Measurements from ENCODE around the gene PLCG1.

Gene PLCG1

DNA sequence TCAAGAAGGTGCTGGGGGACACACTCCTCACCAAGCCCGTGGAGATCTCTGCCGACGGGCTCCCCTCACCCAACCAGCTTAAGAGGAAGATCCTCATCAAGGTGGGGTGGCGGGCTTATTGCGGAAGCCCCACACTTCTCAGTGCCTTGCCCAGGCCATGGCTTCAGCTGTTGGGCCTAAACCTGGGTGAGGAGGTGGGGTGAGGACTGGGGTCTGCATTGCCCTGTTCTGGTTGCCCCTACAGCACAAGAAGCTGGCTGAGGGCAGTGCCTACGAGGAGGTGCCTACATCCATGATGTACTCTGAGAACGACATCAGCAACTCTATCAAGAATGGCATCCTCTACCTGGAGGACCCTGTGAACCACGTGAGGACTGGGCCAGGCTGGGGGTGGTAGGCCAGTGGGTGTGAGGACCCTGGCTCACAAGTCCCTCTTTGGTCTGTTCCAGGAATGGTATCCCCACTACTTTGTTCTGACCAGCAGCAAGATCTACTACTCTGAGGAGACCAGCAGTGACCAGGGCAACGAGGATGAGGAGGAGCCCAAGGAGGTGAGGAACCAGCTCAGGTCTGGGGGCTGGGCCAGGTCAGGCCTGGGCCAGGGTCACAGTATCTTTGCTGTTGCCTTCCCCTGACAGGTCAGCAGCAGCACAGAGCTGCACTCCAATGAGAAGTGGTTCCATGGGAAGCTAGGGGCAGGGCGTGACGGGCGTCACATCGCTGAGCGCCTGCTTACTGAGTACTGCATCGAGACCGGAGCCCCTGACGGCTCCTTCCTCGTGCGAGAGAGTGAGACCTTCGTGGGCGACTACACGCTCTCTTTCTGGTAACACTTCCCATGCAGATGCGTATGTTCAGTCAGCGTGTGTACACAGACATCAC is 27.9 kb downstream of the PLCG1 start:
- in situ Hi-C loops (cut with MboI; ENCODE audit: low sequenced_read_pairs): no loop called here

DNA sequence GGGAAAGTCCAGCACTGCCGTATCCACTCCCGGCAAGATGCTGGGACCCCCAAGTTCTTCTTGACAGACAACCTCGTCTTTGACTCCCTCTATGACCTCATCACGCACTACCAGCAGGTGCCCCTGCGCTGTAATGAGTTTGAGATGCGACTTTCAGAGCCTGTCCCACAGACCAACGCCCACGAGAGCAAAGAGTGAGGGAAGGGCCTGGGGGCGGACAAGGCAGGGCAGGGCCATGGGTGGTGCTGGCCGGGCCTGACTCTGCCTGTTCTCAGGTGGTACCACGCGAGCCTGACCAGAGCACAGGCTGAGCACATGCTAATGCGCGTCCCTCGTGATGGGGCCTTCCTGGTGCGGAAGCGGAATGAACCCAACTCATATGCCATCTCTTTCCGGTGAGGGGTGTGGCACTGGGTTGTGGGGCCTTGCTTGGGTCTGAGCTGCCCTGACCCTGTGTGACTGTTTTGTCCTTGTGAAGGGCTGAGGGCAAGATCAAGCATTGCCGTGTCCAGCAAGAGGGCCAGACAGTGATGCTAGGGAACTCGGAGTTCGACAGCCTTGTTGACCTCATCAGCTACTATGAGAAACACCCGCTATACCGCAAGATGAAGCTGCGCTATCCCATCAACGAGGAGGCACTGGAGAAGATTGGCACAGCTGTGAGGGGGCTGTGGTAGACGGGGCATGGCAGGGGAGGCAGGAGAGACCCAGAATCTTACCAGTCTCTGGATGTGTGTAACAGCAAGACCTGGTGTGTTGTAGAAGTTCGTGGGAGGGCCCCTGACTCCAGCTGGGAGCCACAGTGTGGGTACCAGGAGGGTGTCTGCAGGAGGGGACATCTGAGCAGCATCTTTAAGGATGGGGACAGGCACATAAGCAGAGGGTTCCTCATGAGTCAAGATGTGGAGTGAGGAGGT is 29.1 kb downstream of the PLCG1 start:
- in situ Hi-C loops (cut with MboI; ENCODE audit: low sequenced_read_pairs): no loop called here

DNA sequence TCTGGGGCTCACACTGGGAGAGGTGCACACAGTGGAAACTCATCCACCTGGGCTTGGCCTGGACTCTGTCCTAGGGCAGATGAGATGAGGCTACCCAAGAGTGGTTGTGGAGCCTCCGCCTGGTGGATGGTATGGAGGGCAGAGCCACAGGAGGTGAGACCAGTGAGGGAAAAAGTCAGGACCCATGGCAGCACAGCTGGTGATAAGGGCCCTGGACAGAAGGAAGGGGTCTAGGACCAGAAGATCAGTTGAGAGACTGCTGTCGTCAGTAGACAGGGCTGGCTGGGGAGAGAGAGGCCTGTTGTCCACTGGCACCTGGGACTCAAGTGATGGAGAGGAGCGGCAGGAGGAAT is 29.8 kb downstream of the PLCG1 start:
- in situ Hi-C loops (cut with MboI; ENCODE audit: low sequenced_read_pairs): no loop called here

DNA sequence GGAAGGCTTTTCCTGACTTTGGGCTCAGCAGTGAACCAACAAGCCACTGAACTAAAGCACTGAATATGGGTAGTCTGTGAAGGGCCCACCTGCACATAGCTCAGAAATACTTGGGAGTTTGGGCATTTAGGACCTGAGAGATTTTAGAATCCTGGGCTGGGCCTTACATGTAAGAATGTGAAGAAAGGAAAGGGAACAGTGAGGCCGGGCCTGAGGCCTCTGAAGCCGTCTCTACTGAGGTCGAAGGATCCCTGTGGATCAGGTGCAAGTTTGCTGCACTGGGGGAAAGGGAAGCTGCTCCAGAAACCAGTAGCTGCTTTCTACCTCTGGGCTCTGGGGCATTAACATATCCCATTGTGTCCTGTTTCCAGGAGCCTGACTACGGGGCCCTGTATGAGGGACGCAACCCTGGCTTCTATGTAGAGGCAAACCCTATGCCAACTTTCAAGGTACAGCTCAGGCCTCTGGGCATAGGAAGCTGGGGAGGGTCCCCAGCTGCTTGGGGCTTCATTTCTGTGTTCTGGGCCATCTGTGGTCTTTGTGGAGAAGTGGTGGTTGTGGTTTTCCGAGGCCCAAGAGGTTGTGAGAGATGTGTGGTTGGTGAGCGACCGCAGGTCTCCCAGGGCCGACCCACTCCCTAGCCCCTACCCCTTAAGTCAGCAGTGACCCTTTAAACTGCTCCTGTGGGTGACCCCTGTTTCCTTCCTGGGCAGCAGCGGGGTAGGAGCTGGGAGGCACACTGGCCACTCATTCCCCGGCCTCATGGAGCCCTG is 30.3 kb downstream of the PLCG1 start:
- in situ Hi-C loops (cut with MboI; ENCODE audit: low sequenced_read_pairs): no loop called here

DNA sequence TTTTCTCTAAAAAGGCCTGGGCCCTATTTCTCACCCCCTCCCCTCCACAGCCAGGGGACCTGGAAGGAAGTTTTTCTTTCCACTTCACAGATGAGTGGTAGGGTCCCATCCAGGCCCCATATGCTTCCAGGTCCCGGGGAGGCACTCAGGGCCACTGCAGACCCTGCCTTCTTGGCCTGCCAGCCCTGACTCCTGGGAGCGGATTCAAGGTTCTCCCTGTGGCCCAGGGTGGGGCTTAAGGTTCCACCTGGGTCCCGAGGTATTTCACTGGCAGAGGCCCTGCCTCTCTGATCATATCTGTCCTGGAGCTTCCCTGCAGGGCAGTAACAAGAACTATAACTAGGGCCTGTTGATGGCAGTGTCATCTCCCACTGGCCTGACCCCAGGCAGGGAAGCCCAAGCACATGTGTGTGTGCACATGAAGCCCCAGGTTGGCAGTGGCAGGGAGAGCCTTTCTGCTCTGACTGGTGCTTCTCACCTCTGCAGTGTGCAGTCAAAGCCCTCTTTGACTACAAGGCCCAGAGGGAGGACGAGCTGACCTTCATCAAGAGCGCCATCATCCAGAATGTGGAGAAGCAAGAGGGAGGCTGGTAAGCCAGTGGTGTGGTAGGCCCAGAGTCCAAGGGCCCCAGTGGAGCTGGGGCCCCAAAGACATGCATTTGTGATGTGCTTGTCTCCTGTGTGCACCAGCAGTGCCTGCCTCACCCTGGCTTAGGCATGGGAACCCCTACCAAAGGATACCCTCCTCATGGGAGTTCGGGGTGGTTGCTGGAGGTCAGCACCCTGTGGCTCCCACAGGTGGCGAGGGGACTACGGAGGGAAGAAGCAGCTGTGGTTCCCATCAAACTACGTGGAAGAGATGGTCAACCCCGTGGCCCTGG is 31.2 kb downstream of the PLCG1 start:
- in situ Hi-C loops (cut with MboI; ENCODE audit: low sequenced_read_pairs): no loop called here

DNA sequence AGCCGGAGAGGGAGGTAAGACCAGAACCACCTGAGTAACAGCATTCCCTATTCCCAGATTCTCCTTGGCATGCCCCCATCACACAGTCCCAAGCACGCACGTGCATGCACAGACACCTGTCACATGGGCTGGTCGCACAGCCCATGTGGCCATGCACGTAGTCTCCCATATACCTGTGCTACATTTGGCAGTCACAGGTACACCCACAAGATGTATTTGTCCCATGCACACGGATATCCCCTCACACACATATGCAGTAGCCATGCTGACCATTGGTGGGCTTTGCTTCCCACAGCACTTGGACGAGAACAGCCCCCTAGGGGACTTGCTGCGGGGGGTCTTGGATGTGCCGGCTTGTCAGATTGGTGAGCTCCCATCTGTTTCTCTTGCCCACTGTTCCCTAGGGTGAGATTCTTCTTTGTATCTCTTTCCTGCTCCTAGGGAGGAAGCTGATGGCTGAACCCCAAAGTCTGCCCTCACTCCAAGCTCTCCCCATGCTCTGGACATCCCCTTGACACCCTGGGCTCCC is 31.9 kb downstream of the PLCG1 start:
- in situ Hi-C loops (cut with MboI; ENCODE audit: low sequenced_read_pairs): no loop called here

DNA sequence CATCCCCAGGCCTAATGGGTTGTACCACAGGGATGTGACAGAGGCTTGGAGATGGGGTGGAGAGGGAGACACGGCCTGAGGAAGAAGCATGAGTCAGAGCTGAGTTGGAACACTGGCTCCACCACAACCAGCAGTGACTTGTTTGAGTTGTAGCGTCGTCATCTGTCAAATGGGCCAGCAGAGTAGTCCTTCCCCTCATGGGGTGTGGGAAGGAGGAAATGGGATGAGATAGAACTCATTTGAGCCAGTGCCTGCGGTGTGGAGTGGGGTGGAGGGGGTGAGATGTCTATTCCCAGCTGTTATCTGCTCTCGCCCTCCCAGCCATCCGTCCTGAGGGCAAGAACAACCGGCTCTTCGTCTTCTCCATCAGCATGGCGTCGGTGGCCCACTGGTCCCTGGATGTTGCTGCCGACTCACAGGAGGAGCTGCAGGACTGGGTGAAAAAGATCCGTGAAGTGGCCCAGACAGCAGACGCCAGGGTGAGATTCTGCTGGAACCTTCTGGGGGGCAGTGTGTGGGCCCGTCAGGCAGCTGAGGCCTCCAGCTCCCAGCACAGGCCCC is 32.5 kb downstream of the PLCG1 start:
- in situ Hi-C loops (cut with MboI; ENCODE audit: low sequenced_read_pairs): no loop called here

DNA sequence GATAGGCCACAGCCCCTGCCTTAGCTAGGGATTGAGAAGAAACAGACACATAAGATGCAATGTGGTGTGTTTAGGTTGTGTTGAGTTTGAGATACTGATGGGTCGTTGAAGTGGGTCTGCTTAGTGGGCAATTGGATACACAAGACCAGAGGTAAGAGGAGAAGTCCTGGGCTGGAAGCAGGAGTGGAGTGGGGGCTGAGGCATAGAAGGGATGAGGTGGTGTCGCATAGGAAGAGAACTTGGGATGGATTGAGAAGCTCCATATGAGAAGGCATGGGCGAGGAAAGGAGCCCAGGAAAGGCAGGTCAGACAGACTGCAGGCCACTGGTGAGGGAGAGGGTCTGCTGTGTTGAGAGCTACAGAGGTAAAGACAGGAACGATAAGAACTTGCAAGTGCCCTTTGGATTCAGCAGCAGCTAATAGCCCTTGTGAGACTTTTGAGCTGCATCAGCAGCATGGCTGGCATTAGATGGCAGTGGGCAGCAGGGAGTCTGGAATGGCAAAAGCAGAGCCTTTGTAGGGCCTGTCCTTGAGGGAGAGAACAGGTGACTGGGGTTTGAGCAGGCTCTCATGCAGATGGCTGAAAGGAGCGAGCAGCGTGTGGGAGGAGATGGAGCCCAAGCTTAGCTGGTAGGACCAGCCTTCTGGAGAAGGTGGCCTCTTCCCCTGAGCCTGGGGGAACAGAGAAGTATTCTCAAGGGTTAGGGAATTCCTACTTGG is 33.2 kb downstream of the PLCG1 start:
- in situ Hi-C loops (cut with MboI; ENCODE audit: low sequenced_read_pairs): no loop called here

DNA sequence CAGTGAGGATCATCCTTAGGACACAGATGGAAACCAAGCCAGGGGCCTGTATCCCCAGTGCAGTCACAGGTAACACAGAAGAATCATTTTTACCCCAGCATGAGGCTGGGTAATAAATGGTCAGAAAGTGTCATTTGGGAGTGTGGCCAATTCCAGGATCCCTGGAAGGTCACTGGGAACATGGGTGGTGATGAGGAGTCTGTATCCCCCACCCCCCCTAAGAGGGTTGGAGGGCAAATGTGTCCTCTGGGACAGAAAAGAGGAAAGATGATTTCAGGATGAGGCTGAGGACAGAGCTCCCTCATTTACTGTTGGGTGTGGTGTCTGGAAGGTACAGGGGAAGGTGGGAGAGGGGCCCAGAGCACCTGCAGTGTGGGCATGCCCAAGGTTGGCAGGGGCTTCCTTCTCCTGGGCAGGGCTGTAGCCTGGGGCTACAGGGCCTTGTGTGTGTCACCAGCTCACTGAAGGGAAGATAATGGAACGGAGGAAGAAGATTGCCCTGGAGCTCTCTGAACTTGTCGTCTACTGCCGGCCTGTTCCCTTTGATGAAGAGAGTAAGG is 34.5 kb downstream of the PLCG1 start:
- in situ Hi-C loops (cut with MboI; ENCODE audit: low sequenced_read_pairs): no loop called here

DNA sequence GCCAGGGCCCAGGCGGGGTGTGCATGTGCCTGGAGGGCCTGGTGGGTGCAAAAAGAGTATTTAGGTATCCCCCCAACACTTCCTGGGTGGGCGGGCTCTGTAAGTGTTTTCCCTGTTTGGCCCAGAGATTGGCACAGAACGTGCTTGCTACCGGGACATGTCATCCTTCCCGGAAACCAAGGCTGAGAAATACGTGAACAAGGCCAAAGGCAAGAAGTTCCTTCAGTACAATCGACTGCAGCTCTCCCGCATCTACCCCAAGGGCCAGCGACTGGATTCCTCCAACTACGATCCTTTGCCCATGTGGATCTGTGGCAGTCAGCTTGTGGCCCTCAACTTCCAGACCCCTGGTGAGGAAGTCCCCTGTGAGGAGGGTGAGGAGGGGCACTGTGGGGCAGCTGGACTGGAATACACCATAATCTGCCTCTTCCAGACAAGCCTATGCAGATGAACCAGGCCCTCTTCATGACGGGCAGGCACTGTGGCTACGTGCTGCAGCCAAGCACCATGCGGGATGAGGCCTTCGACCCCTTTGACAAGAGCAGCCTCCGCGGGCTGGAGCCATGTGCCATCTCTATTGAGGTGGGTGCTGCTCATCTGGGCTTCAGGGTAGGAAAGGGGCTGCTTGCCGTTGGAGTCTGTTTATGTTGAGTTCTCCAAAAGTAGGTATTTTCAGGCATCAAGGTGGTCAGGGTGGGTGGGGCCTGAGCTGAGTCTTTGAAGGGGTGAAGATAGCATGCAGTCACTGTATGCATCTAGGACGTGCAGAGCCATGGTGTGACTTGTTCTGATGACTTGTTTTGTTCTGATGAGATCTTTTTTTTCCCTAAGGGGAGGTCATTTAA is 35.2 kb downstream of the PLCG1 start:
- in situ Hi-C loops (cut with MboI; ENCODE audit: low sequenced_read_pairs): no loop called here

DNA sequence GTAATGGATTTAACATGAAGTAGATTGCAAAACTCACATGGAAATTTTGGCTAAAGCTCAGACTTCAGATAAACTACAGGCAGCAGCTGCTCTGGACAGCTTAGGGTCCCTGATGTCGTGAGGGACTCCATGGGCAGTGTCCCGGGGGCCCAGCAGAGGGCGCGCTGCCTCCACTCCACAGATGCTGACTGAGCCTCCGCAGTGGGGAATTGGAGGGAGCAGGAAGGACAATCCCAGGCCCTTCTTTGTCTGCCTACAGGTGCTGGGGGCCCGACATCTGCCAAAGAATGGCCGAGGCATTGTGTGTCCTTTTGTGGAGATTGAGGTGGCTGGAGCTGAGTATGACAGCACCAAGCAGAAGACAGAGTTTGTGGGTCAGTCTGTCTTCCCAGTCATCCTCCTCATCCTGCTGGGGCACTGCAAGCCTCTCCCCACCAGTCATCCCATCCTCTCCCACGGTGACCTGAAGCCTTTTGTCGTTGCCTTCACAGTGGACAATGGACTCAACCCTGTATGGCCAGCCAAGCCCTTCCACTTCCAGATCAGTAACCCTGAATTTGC is 35.9 kb downstream of the PLCG1 start:
- in situ Hi-C loops (cut with MboI; ENCODE audit: low sequenced_read_pairs): no loop called here

DNA sequence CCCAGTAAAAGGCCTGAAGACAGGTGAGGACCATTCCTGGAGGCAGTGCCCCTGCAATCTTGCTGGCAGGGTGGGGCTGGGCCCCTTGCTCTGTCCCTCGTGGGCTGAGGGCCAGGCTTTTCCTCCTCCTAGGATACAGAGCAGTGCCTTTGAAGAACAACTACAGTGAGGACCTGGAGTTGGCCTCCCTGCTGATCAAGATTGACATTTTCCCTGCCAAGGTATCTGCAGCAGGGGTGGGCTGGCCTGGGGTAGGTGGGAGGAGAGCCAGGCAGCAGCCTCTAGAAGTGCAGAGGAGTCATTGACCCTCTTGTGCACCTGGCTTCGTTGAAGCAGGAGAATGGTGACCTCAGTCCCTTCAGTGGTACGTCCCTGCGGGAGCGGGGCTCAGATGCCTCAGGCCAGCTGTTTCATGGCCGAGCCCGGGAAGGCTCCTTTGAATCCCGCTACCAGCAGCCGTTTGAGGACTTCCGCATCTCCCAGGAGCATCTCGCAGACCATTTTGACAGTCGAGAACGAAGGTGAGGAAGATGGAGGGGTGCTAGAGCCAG is 36.5 kb downstream of the PLCG1 start:
- in situ Hi-C loops (cut with MboI; ENCODE audit: low sequenced_read_pairs): no loop called here

DNA sequence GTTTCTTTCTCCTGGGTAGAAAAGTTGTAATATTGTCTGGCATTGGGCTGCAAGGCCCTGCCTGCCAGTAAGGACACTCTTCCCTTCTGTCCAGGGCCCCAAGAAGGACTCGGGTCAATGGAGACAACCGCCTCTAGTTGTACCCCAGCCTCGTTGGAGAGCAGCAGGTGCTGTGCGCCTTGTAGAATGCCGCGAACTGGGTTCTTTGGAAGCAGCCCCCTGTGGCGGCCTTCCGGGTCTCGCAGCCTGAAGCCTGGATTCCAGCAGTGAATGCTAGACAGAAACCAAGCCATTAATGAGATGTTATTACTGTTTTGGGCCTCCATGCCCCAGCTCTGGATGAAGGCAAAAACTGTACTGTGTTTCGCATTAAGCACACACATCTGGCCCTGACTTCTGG is 37.0 kb downstream of the PLCG1 start:
- in situ Hi-C loops (cut with MboI; ENCODE audit: low sequenced_read_pairs): no loop called here

DNA sequence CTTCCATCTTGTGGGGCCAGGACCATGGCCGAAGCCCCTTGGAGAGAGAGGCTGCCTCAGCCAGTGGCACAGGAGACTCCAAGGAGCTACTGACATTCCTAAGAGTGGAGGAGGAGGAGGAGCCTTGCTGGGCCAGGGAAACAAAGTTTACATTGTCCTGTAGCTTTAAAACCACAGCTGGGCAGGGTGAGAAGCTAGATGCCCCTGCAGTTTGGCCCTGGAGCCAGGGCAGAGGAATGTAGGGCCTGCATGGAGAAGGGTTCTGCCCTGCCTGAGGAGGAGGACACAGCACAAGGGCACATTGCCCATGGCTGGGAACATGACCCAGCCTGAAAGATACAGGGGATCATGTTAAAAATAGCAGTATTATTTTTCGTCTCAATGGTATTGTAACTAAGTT is 37.4 kb downstream of the PLCG1 start:
- in situ Hi-C loops (cut with MboI; ENCODE audit: low sequenced_read_pairs): loop anchor here (5.0 kb wide), 1 partner anchor 168 kb away; the partner anchor contains the start of gene LPIN3

DNA sequence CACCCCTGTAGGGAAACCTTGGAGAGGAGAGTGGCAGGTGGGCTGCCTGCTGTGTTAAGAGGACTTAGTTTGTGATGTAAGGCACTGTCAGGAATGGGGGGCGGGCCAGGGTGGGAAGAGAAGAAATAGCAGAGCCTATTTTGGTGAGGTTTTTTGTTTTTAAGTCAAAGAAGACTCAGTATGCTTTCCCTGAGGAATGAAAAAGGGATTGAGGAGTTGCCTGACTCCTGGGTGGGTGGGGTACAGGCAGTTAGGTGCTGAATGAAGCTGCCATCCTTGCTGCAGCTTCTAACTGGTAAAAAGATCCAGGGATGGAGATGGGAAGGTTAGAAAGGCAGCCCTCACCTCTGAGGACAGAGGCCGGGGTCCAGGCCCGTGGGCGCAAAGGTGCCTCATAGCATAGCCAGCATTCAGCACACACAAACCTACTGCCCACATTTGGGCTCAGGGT is 37.9 kb downstream of the PLCG1 start:
- in situ Hi-C loops (cut with MboI; ENCODE audit: low sequenced_read_pairs): loop anchor here (5.0 kb wide), 1 partner anchor 167 kb away; the partner anchor contains the start of gene LPIN3

DNA sequence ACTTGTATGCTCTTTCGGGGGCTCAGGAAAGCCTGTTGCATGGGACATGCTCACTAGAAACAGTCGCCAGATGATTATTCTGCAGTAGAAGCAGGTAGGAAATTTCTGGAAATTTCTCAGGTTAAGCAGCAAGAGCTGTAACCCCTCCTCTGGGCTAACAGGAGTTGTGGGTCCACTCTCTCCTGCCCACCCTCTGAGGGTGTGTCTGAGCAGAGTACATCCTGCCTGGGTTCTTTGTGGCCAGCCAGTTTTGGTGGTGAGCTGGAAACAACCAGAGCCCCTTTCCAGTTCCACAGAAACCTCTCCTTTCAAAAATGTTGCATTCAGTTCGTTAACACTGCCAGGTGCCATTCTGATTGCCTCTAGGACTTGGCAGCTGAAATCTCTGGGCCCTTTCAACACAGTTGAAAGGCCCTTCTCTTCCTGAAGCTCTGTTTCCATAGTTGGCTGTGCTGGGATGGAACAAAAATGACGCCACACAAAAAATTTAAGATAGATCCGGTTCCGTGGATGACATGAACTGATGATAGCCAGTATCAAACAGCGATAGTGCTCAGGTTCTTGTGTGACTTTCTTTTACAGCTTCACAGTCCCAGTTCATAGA is 38.5 kb downstream of the PLCG1 start:
- in situ Hi-C loops (cut with MboI; ENCODE audit: low sequenced_read_pairs): loop anchor here (5.0 kb wide), 1 partner anchor 166 kb away; the partner anchor contains the start of gene LPIN3

All from HL-60/S4 (cell line).